Neural progenitor cell (in vitro differentiated cells): Measurements from ENCODE around the gene ACTL7A. TPM values are rescaled to one million over a fixed set of nuclear protein-coding genes. Genes with fewer than 3 reads are reported as not detected.

ENCODE experiments used
- DNase-seq: peaks from one replicate; pipeline ENCODE4 v3.0.0-alpha.2; 2016; ENCODE audit warnings: low spot score
- H2AFZ ChIP-seq: fragments of 200-600 bp; sonication (generic); replicated peaks from 2 replicates; pipeline ENCODE4 v1.6.1; 2016; ENCODE audit warnings: antibody characterized with exemption
- H3F3A ChIP-seq: fragments of 200-600 bp; sonication (generic); 2 replicates; pipeline ENCODE4 v1.6.1; 2016; ENCODE audit warnings: antibody characterized with exemption, low read depth
- H3K27ac ChIP-seq: fragments of 200-600 bp; sonication (generic); 2 replicates; pipeline ENCODE4 v1.5.1; 2016; ENCODE audit warnings: mild to moderate bottlenecking
- H3K27me3 ChIP-seq: fragments of 200-600 bp; sonication (generic); 2 replicates; pipeline ENCODE4 v1.6.1; 2016; ENCODE audit warnings: mild to moderate bottlenecking, moderate library complexity
- H3K36me3 ChIP-seq: fragments of 200-600 bp; sonication (generic); 2 replicates; pipeline ENCODE4 v1.5.1; 2016
- H3K4me1 ChIP-seq: fragments of 200-600 bp; sonication (generic); 2 replicates; pipeline ENCODE4 v1.6.1; 2016; ENCODE audit warnings: mixed run types
- H3K4me2 ChIP-seq: fragments of 200-600 bp; sonication (generic); 2 replicates; pipeline ENCODE4 v1.6.1; 2016
- H3K4me3 ChIP-seq: fragments of 200-600 bp; sonication (generic); 2 replicates; pipeline ENCODE4 v1.5.1; 2016
- H3K79me2 ChIP-seq: fragments of 200-600 bp; sonication (generic); 2 replicates; pipeline ENCODE4 v1.6.1; 2016; ENCODE audit warnings: low read depth
- H3K9ac ChIP-seq: fragments of 200-600 bp; sonication (generic); 2 replicates; pipeline ENCODE4 v1.6.1; 2016
- H3K9me3 ChIP-seq: fragments of 200-600 bp; sonication (generic); 2 replicates; pipeline ENCODE4 v1.5.1; 2016; ENCODE audit warnings: low read depth
- H4K20me1 ChIP-seq: fragments of 200-600 bp; sonication (generic); 2 replicates; pipeline ENCODE4 v1.6.1; 2016; ENCODE audit warnings: low read depth
- H3K27ac Mint-ChIP-seq: 3 replicates; pipeline ENCODE4 v1.8.0; 2021; ENCODE audit warnings: mixed read lengths
- H3K27me3 Mint-ChIP-seq: 2 replicates; pipeline ENCODE4 v1.8.0; 2022; ENCODE audit warnings: low read depth, mild to moderate bottlenecking, inconsistent platforms, moderate library complexity, mixed read lengths; ENCODE audit not compliant: insufficient read depth
- H3K36me3 Mint-ChIP-seq: 3 replicates; pipeline ENCODE4 v1.8.0; 2021; ENCODE audit warnings: mixed read lengths
- H3K4me1 Mint-ChIP-seq: 3 replicates; pipeline ENCODE4 v1.8.0; 2021; ENCODE audit warnings: mixed read lengths
- H3K4me3 Mint-ChIP-seq: 3 replicates; pipeline ENCODE4 v1.8.0; 2021; ENCODE audit warnings: mild to moderate bottlenecking, moderate library complexity, mixed read lengths
- H3K9me3 Mint-ChIP-seq: 3 replicates; pipeline ENCODE4 v1.8.0; 2020; ENCODE audit warnings: mixed read lengths
- EZH2 ChIP-seq: fragments of 200-600 bp; sonication (generic); IDR thresholded peaks from 2 replicates; pipeline ENCODE4 v1.6.1; 2017; ENCODE audit warnings: antibody characterized with exemption, mild to moderate bottlenecking, moderate library complexity
- EZH2phosphoT487 ChIP-seq: fragments of 200-600 bp; sonication (generic); IDR thresholded peaks from 2 replicates; pipeline ENCODE4 v1.6.1; 2017; ENCODE audit warnings: antibody characterized with exemption
- total RNA-seq: library from RNA; depleted of rRNA; stranded (reverse); fragments of >200 nt; gene quantifications from 2 replicates; pipeline ENCODE4 v1.2.3, GENCODE V29; 2015; ENCODE audit warnings: low replicate concordance
- TF ChIP-seq, protein P1 (sequence below): fragments of 200-600 bp; sonication (generic); IDR thresholded peaks from 2 replicates; pipeline ENCODE4 v1.5.1; 2017; ENCODE audit warnings: antibody characterized with exemption, mild to moderate bottlenecking

Gene ACTL7A
- total RNA-seq, 1 donor from 2014 or later: not detected

DNA sequence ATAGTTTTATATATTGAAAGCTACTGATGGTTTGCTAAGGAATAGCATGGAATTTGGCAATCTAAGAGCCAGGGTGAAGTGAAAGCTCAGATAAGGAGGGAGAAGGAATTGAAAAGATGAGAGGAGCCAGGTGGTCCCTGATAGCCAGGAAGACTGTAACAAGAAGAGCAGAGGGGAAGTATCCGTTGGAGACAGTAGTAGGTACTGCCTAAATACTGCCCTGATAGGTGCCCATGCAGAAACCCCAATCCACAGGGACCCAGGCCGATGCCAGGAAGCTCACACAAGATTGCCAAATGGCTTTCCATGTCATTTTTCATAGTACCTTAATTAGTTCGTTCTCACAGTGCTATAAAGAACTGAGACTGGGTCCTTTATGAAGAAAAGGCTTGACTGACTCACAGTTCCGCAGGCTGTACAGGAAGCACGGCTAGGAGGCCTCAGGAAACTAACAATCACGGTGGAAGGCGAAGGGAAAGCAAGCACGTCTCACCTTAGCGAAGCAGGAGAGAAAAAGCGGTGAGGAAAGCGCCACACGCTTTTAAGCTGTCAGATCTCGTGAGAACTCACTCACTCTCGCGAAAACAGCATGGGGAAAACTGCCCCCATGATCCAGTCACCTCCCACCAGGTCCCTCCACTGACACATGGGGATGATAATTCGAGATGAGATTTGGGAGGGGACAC lies 19.3 kb upstream of the ACTL7A start:
- peaks cover 6% of the 10 kb centered on the region for H3K4me1 Mint-ChIP-seq
- DNase-seq: no peak
- H3K4me3 Mint-ChIP-seq: no peak overlapping the region
- H3K4me2 ChIP-seq: no peak overlapping the region
- no peak overlapping the region for H3K9ac ChIP-seq
- H3K4me3 ChIP-seq: no peak overlapping the region
- no peaks in the 10 kb centered on the region for H3F3A ChIP-seq
- H3K9me3 ChIP-seq: no peaks in the 10 kb centered on the region
- H3K79me2 ChIP-seq: no peaks in the 10 kb centered on the region
- H3K4me1 ChIP-seq: no peaks in the 10 kb centered on the region
- H3K9me3 Mint-ChIP-seq: no peaks in the 10 kb centered on the region
- H3K27me3 Mint-ChIP-seq: no peaks in the 10 kb centered on the region
- no peaks in the 10 kb centered on the region for H3K27me3 ChIP-seq
- H3K36me3 ChIP-seq: no peaks in the 10 kb centered on the region
- TF ChIP-seq EZH2 (no peak), EZH2phosphoT487 (no peak)
- TF ChIP-seq, protein P1, sequence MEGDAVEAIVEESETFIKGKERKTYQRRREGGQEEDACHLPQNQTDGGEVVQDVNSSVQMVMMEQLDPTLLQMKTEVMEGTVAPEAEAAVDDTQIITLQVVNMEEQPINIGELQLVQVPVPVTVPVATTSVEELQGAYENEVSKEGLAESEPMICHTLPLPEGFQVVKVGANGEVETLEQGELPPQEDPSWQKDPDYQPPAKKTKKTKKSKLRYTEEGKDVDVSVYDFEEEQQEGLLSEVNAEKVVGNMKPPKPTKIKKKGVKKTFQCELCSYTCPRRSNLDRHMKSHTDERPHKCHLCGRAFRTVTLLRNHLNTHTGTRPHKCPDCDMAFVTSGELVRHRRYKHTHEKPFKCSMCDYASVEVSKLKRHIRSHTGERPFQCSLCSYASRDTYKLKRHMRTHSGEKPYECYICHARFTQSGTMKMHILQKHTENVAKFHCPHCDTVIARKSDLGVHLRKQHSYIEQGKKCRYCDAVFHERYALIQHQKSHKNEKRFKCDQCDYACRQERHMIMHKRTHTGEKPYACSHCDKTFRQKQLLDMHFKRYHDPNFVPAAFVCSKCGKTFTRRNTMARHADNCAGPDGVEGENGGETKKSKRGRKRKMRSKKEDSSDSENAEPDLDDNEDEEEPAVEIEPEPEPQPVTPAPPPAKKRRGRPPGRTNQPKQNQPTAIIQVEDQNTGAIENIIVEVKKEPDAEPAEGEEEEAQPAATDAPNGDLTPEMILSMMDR: no peak
- H3K27ac Mint-ChIP-seq: no peak overlapping the region
- no peaks in the 10 kb centered on the region for H4K20me1 ChIP-seq
- H3K27ac ChIP-seq: no peak overlapping the region
- H3K36me3 Mint-ChIP-seq: no peaks in the 10 kb centered on the region
- H2AFZ ChIP-seq: peak overlapping the region; percentile 34

DNA sequence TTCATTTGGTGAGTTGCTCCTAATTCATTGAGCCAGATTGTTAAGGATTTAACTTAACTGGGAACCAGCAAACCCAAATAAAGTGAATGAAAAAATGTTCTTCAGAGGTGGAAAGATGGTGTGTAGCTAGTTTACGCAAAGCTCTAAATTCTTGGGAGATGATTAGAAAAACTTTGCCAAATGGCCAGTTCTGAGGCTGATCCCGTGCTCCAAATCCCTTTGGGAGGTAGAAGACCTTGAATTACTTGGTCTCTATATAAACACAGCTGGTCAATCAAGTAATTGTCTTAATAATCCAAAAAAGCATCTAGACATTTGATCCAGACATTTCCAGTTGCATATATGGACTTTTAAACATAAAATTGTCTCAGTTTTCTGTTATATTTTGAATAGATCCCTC lies 17.7 kb upstream of the ACTL7A start:
- H3K4me3 ChIP-seq: no peak overlapping the region
- no peaks in the 10 kb centered on the region for H3K27me3 ChIP-seq
- H2AFZ ChIP-seq: no peak overlapping the region
- no peak overlapping the region for H3K4me2 ChIP-seq
- Mint-ChIP-seq H3K36me3 (no peaks in the 10 kb centered on the region), H3K27me3 (no peaks in the 10 kb centered on the region), H3K4me1 (peaks cover 6% of the 10 kb centered on the region), H3K4me3 (no peak overlapping the region), H3K27ac (no peak overlapping the region), H3K9me3 (no peaks in the 10 kb centered on the region)
- no peaks in the 10 kb centered on the region for H3K79me2 ChIP-seq
- no peaks in the 10 kb centered on the region for H4K20me1 ChIP-seq
- H3K9ac ChIP-seq: no peak overlapping the region
- DNase-seq: no peak
- H3K27ac ChIP-seq: no peak overlapping the region
- H3K9me3 ChIP-seq: no peaks in the 10 kb centered on the region
- no peaks in the 10 kb centered on the region for H3K4me1 ChIP-seq
- no peak for TF ChIP-seq EZH2
- TF ChIP-seq EZH2phosphoT487: no peak
- TF ChIP-seq, protein P1: no peak
- H3F3A ChIP-seq: no peaks in the 10 kb centered on the region
- no peaks in the 10 kb centered on the region for H3K36me3 ChIP-seq

DNA sequence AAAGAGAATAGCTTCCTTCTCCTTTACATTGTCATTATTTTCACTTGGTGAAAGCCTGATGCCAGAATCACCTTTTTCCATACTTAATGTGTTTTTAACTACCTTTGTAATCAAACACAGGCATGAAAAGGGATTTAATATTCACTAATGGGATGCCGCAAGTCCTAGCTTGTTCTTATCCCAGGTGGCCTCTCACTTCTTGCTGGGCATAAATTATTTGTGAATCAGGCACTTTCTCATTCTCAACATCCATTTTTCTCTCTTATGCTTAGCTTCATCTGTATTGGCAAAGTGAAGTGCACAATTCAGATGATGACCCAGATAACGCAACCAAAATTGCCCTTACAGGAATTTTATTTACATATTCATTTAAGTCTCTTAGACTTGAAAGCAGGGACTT lies 17.2 kb upstream of the ACTL7A start:
- H3K79me2 ChIP-seq: no peaks in the 10 kb centered on the region
- Mint-ChIP-seq H3K27ac (no peak overlapping the region), H3K4me3 (no peak overlapping the region), H3K36me3 (no peaks in the 10 kb centered on the region), H3K9me3 (no peaks in the 10 kb centered on the region), H3K27me3 (no peaks in the 10 kb centered on the region), H3K4me1 (peaks cover 6% of the 10 kb centered on the region)
- TF ChIP-seq EZH2phosphoT487: no peak
- TF ChIP-seq, protein P1: no peak
- TF ChIP-seq EZH2: no peak
- no peak overlapping the region for H3K27ac ChIP-seq
- H3K4me2 ChIP-seq: no peak overlapping the region
- H3K4me3 ChIP-seq: no peak overlapping the region
- no peaks in the 10 kb centered on the region for H3K9me3 ChIP-seq
- H3K9ac ChIP-seq: no peak overlapping the region
- no peak overlapping the region for H2AFZ ChIP-seq
- H3K4me1 ChIP-seq: no peaks in the 10 kb centered on the region
- no peak for DNase-seq
- H3K27me3 ChIP-seq: no peaks in the 10 kb centered on the region
- H3K36me3 ChIP-seq: no peaks in the 10 kb centered on the region
- H4K20me1 ChIP-seq: no peaks in the 10 kb centered on the region
- H3F3A ChIP-seq: no peaks in the 10 kb centered on the region
